Activated naive CD4-positive, alpha-beta T cell treated with anti-CD3 and anti-CD28 coated beads, Interleukin-2, amount 10 ng/mL, durations not matched to agents 7 days and 5 days (primary cell): Measurements from ENCODE around the gene OSBPL7.
A peak's percentile ranks its signal among the peaks of the same experiment; 100 is the strongest.

ENCODE experiments used
- CTCF ChIA-PET: fragments of 350-600 bp; sonication (Branson Sonifier 250); formaldehyde crosslinking; loops from one replicate; lab custom pipeline; 2021; ENCODE audit warnings: antibody characterized with exemption; lab: Charles Lee
- DNase-seq: peaks from one replicate; pipeline ENCODE4 v3.0.0-alpha.2; 2020
- H3K27ac Mint-ChIP-seq: one replicate; pipeline ENCODE4 v1.8.0; 2021; ENCODE audit warnings: mild to moderate bottlenecking, moderate library complexity, mixed read lengths
- H3K27me3 Mint-ChIP-seq: one replicate; pipeline ENCODE4 v1.8.0; 2021; ENCODE audit warnings: mild to moderate bottlenecking, mixed read lengths
- H3K36me3 Mint-ChIP-seq: one replicate; pipeline ENCODE4 v1.8.0; 2021; ENCODE audit warnings: mixed read lengths
- H3K4me1 Mint-ChIP-seq: one replicate; pipeline ENCODE4 v1.8.0; 2021; ENCODE audit warnings: mixed read lengths
- H3K4me3 Mint-ChIP-seq: one replicate; pipeline ENCODE4 v1.8.0; 2021; ENCODE audit warnings: mild to moderate bottlenecking, moderate library complexity, mixed read lengths
- H3K9me3 Mint-ChIP-seq: one replicate; pipeline ENCODE4 v1.8.0; 2021; ENCODE audit warnings: mixed read lengths

The OSBPL7 gene

DNA sequence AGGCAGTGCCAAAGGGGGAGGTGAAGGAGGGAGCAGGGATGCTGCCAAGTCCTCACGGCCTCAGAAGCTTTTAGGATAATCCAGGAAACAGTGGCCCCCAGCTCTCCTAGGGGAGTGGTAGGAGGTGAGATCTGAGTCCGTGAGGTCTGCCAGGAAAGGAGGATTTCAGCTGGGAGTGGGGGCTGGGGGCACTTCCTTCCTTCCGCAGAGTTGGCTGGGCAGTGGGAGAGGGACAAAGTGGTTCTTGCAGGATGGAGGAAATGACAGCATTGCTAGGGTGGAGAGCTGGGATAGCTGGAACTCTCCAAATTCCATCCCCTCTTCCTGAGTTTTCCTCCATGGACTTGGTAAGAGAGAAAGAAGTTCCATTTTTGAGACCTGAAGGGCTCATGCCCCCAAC lies 34.1 kb upstream of the OSBPL7 start:
- CTCF ChIA-PET: interaction anchor here (1.2 to 20.4 kb wide), 4 partner anchors 10 to 32 kb away, joined by 3 to 547 read pairs (median 6); partner anchors contain the start of genes SCRN2 and SP2
- Mint-ChIP-seq H3K27ac (no peak overlapping the region), H3K4me3 (no peak overlapping the region), H3K4me1 (peaks cover 9% of the 10 kb centered on the region), H3K9me3 (no peaks in the 10 kb centered on the region), H3K36me3 (no peaks in the 10 kb centered on the region), H3K27me3 (peaks cover 97% of the 10 kb centered on the region)
- no peak for DNase-seq

DNA sequence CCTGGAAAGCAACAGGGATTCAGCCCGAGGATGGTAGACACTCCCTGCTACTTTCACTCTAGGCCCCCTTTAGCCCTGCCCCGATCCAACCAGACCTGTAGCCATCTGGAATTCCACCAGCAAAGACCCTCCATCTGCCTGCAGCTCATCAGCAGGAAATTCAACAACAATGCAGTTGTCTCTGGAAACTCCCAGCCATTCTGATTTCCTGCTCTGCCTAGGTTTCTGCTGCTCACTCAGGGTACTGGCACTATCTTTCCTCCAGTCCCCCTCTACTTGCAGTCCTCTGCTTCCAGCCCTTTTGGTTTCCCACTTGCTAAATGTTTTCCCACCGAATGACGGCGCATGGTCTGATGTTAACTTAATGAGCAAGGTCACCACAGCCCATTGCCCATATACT lies 32.0 kb upstream of the OSBPL7 start:
- H3K9me3 Mint-ChIP-seq: no peaks in the 10 kb centered on the region
- H3K27ac Mint-ChIP-seq: no peak overlapping the region
- H3K4me3 Mint-ChIP-seq: no peak overlapping the region
- no peak for DNase-seq
- CTCF ChIA-PET: interaction anchor here (2.0 to 20.4 kb wide), 2 partner anchors 17 to 34 kb away, joined by 6 to 547 read pairs; partner anchors contain the start of gene SP2
- H3K36me3 Mint-ChIP-seq: no peaks in the 10 kb centered on the region
- peaks cover 16% of the 10 kb centered on the region for H3K4me1 Mint-ChIP-seq
- H3K27me3 Mint-ChIP-seq: peaks cover 100% of the 10 kb centered on the region

DNA sequence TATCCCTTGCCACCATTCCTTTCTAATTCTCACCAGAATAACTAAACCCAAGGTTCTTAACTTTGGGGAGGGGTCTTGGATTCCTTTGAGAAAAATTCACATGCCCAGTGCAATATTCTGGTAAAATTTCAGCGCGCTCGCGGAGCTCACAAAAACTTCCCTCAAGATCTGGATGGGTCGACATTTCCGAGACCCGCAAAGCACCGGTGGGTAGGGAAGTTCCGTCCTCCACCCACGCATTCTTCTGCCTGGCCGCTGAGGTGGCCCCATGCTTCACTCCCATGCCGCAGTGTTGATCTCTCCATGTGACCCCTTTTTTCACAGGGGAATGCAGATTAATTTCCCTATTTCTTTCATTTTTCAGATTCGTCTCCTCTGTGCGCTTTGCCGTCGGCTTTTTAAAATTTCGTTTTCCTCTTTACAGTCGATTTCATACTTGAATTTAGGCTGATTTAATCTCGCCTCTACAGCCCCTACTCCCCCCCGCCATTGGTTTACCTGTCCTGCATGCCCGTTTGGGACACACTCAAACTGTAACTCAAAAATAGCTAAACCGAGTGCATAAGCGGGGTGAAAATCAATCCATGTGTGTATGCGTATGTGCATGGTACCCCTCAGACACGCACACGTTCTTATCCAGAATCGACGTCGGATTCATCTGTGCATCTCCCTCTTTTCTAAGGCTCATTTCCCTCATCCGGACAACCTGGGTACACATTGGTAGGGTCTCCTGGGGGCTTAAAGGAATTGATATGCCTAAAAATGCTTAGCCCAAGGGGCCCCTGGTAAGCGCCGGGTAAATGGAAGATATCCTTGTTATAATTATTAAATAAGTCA lies 30.7 kb upstream of the OSBPL7 start:
- CTCF ChIA-PET: interaction anchor here (1.3 to 20.4 kb wide), 3 partner anchors 9 to 35 kb away, joined by 3 to 547 read pairs (median 6); partner anchors contain the start of gene SP2
- Mint-ChIP-seq H3K27me3 (peaks cover 100% of the 10 kb centered on the region), H3K36me3 (no peaks in the 10 kb centered on the region), H3K9me3 (no peaks in the 10 kb centered on the region), H3K27ac (no peak overlapping the region), H3K4me3 (no peak overlapping the region), H3K4me1 (peaks cover 18% of the 10 kb centered on the region)
- DNase-seq: no peak

DNA sequence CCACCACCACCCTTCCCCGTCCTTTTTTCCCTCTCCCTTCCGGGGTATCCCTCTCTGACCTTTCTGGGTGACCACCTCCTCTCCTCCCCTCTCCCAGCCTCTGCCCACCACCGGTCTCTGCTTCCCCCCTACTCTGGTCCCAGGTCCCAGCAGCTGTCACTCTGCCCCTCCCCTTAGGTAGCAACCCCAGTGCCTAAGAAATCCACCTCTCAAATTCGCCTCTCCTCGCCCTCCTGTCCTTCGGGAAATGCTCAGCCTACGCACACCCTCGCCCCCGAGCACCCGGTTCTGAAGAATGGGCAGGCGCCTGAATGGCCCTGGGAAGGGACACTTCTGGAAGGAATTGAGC lies 30.1 kb upstream of the OSBPL7 start:
- peaks cover 22% of the 10 kb centered on the region for H3K4me1 Mint-ChIP-seq
- H3K36me3 Mint-ChIP-seq: no peaks in the 10 kb centered on the region
- no peak overlapping the region for H3K27ac Mint-ChIP-seq
- CTCF ChIA-PET: interaction anchor here (1.3 to 20.4 kb wide), 3 partner anchors 9 to 36 kb away, joined by 3 to 547 read pairs (median 6); partner anchors contain the start of gene SP2
- DNase-seq: no peak
- no peaks in the 10 kb centered on the region for H3K9me3 Mint-ChIP-seq
- peaks cover 100% of the 10 kb centered on the region for H3K27me3 Mint-ChIP-seq
- H3K4me3 Mint-ChIP-seq: no peak overlapping the region

DNA sequence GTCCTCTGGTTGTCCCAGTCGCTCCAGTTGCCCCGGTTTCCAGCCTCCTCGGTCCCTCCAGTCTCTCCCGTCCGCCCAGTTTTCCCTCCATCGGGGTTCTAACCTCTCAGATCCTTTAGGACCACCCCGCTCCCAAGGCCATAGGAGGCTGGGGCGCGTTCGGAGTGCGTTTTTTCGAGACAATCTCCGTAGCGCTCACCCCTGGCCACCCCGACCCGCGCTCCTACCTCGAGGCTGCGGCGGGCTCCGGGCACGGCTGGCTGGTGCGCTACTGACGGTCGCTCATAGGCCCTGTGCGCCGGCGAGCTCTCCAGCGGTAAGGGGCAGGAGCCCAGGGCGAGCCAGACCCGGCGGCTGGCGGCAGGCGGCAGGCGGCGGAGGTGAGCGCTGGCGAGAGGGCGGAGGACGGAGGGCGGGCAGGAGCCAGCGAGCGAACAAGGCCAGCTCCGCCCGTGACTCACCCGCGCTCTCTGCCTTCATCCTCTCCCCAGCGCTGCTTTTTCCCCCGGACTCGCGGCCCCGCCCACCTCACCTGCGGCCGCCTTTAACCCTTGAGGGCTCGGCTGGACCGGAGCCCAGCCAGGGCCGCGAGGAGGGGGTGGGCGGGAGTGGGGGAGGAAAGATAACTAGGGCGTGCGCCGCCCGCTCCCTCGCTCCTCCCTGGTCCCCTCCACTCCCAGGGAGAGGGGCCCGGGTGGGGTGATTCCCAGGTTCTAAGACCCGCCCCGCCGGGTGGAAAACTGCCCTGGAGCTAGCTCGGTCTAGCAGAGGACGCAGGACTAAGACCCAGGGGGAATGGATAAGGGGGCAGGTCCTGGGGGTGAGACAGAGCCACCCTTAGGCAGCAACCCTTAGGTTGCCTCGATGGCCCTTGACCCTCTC lies 29.3 kb upstream of the OSBPL7 start, which contains the start of gene SP6:
Gene SP6 (minus strand): TSS at position 472 of the 882 bp plus-strand sequence. CDS start 2,734 bp downstream, outside the sequence.
- no peaks in the 10 kb centered on the region for H3K9me3 Mint-ChIP-seq

DNA sequence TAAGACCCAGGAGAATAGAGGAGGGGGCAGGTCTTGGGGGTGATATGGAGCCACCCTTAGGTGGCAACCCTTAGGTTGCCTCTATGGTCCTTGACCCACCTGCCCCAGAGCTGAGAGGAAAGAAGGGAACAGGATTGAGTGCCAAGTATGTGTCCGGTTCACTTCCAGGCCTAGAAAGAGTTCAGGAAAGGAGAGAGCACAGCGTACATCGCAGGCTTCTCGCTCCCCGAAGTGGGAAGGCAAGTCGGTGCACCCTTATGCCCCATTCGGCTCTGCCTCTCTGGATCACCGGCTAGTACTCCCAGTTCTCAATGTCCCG lies 28.7 kb upstream of the OSBPL7 start:
- no peaks in the 10 kb centered on the region for H3K9me3 Mint-ChIP-seq
- CTCF ChIA-PET: interaction anchor here (0.7 to 20.4 kb wide), 3 partner anchors 8 to 37 kb away, joined by 3 to 547 read pairs (median 14); partner anchors contain the start of gene SP2
- no peak for DNase-seq
- H3K27ac Mint-ChIP-seq: no peak overlapping the region
- H3K4me1 Mint-ChIP-seq: peaks cover 22% of the 10 kb centered on the region
- peaks cover 100% of the 10 kb centered on the region for H3K27me3 Mint-ChIP-seq
- H3K36me3 Mint-ChIP-seq: no peaks in the 10 kb centered on the region
- peak overlapping the region; percentile 27 for H3K4me3 Mint-ChIP-seq

More for the DNA sequence above, 29.3 kb upstream of the OSBPL7 start, which contains the start of gene SP6:
- H3K27ac Mint-ChIP-seq: no peak within 1 kb of the TSS
- peak; percentile 74 for DNase-seq
- H3K4me3 Mint-ChIP-seq: peak within 1 kb of the TSS; percentile 27
- CTCF ChIA-PET: interaction anchor here (0.7 to 20.4 kb wide), 4 partner anchors 7 to 36 kb away, joined by 3 to 547 read pairs (median 8); partner anchors contain the start of gene SP2
- H3K4me1 Mint-ChIP-seq: peaks cover 22% of the 10 kb centered on the region
- H3K36me3 Mint-ChIP-seq: no peaks in the 10 kb centered on the region
- peaks cover 100% of the 10 kb centered on the region for H3K27me3 Mint-ChIP-seq

DNA sequence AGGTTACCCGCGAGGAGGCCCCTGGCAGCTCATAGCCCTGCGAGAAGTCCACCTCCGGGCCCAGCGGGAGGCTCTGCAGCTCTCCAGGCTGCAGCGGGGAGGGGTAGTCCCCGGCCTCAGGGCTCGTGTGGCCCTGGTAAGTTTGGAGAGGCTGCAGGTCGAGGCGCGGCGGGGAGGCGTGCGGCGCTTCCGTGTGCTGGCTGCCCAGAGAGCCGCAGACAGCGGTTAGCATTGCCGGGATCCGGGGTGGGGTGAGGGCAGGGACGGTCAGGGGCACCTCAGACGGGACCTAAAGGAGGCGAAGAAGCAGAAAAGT lies 26.6 kb upstream of the OSBPL7 start:
- Mint-ChIP-seq H3K36me3 (no peaks in the 10 kb centered on the region), H3K4me1 (peaks cover 23% of the 10 kb centered on the region), H3K27me3 (peaks cover 96% of the 10 kb centered on the region), H3K4me3 (no peak overlapping the region), H3K9me3 (no peaks in the 10 kb centered on the region), H3K27ac (no peak overlapping the region)
- CTCF ChIA-PET: interaction anchor here (0.9 to 20.4 kb wide), 10 partner anchors 10 to 171 kb away, joined by 3 to 547 read pairs (median 5); partner anchors contain the start of genes CDK5RAP3 and SP2
- no peak for DNase-seq

DNA sequence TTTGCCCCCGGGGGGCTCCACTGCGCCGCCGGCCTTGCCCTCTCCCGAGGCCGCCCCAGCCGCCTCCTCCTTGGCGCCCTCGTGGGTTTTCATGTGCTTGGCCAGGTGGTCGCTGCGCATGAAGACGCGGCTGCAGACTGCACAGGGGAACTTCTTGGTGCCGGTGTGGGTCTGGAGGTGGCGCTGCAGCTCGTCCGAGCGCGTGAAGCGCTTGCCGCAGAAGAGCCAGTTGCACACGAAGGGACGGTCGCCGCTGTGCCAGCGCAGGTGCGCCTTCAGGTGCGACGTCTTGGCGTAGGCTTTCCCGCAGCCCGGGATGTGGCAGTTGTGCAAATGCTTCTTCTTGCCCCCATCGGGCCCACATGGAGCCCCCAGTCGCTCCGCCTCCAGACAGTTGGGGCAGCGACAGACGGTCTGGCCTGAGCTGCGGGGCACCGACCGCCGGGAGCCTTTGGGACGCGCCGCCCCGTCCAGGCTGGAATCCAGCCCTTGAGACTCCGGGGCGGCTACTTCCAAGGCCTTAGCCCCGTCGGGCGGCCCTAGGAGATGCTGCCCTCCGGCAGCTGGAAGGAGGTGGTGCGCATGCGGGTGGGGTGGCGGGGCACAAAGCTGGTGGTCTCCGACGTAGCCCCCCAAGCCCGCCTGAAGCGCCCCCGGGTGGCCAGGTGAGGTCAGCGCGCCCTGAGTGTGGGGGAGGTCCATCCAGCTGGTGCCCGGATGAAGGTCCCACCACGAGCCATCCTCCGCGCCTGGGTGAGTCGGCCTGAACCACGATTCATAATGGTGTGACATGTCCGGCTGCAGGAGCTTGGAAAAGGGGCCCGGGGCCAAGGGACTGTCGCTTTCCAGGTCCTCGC lies 26.0 kb upstream of the OSBPL7 start:
- no peaks in the 10 kb centered on the region for H3K36me3 Mint-ChIP-seq
- H3K27ac Mint-ChIP-seq: no peak overlapping the region
- CTCF ChIA-PET: interaction anchor here (0.9 to 20.4 kb wide), 10 partner anchors 11 to 171 kb away, joined by 3 to 547 read pairs (median 5); partner anchors contain the start of genes CDK5RAP3 and SP2
- H3K4me1 Mint-ChIP-seq: peaks cover 28% of the 10 kb centered on the region
- H3K9me3 Mint-ChIP-seq: no peaks in the 10 kb centered on the region
- peaks cover 92% of the 10 kb centered on the region for H3K27me3 Mint-ChIP-seq
- peak; percentile 50 for DNase-seq
- no peak overlapping the region for H3K4me3 Mint-ChIP-seq

DNA sequence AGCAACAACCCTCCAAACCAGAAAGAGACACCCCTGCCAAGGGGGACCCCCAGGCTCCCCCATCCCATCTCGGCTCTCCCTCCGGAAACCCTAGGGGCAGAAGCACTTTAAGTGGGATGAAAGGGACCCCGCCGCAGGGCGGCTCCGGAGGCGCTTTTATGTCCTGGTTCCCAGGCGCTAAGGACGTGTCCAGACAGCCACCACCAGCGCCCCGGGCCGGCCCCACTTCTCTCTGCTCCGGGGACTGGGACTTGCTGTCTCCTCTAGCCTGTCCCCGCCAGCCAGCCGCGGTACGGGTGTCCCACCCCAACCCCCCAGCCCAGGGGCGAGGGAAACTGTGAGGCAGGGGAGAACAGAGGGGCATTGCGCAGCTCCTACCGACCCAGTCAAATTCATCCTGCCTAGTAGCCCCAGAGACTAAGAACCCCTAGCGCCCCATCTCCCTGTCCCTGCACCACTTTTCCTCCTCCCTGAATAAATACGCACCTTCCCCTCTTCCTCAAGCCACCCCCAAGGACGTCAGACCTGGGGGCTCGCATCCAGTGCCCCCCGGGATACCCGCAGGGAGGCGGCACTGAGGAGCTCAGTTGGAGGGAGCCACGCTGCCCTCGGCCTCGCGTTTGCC lies 25.2 kb upstream of the OSBPL7 start:
- Mint-ChIP-seq H3K4me1 (peaks cover 28% of the 10 kb centered on the region), H3K27ac (no peak overlapping the region), H3K9me3 (no peaks in the 10 kb centered on the region)

DNA sequence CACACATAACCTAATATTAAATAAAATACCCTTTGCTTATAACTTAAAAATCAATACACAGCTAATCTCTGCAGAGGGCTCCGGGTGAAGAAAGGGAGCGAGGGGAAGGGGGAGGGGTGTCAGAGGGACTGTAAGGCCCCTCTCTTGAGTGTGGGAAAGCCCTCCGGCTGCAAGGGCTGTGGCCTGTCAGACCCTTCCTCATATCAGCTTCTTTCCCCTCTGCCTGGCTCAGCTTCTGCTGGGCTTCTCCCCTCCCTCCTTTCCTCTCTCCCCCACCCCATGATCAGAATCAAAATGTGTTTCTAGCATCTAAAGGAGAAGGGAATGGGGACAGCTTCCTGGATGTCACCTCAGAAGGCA lies 24.1 kb upstream of the OSBPL7 start:
- Mint-ChIP-seq H3K4me1 (peaks cover 35% of the 10 kb centered on the region), H3K9me3 (no peaks in the 10 kb centered on the region), H3K27me3 (peaks cover 73% of the 10 kb centered on the region), H3K27ac (no peak overlapping the region), H3K36me3 (no peaks in the 10 kb centered on the region), H3K4me3 (no peak overlapping the region)
- CTCF ChIA-PET: interaction anchor here (0.7 to 20.4 kb wide), 4 partner anchors 8 to 104 kb away, joined by 3 to 547 read pairs (median 3); partner anchors contain the start of gene SP2
- DNase-seq: no peak

More for the DNA sequence above, 25.2 kb upstream of the OSBPL7 start:
- no peaks in the 10 kb centered on the region for H3K36me3 Mint-ChIP-seq
- CTCF ChIA-PET: interaction anchor here (1.2 to 20.4 kb wide), 6 partner anchors 19 to 130 kb away, joined by 3 to 547 read pairs (median 4); partner anchors contain the start of genes CDK5RAP3 and SP2
- DNase-seq: no peak
- peaks cover 85% of the 10 kb centered on the region for H3K27me3 Mint-ChIP-seq
- H3K4me3 Mint-ChIP-seq: no peak overlapping the region

DNA sequence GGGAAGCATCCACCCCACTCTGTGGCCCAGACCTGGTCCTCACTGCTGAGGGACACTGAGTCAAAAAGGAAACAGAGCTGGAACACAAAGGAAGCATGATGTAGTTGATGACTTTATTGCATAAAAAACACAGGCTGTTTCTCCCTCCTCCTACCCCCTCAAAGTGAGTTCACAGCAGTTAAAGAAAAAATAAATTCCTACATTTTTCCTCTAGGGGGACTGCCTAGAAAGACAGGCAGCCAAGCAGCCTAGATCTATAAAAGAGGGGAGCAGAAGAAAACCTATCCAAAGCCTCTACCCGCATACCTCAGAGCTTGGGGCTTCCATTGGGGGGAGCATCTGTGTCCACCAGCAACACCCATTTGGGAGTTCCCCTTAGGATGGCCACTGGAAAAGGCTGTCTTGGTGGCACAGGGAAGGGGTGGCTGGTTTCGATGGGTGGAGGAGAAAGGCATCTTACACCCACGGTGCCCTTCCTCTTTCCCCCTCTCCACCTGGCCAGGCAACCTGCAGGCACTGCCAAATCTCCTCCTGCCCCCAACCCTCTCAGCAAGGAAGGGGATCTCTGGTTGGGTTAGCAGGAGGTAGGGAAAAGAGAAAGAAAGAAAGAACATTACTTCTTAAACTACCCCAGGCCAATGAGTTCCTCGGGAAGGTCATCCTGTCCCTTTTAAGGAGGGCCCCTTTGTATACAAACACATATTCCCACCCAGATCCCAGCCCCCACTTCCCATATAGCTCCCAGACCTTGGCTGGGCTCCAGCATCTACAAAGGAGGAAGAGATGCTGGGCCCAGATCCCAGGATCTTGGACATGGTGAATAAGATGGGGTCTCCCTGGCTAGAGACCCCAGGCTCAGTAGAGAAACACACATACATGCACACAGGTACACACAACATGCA lies 23.5 kb upstream of the OSBPL7 start:
- Mint-ChIP-seq H3K9me3 (no peaks in the 10 kb centered on the region), H3K27ac (no peak overlapping the region), H3K36me3 (no peaks in the 10 kb centered on the region), H3K4me1 (peaks cover 35% of the 10 kb centered on the region), H3K27me3 (peaks cover 67% of the 10 kb centered on the region), H3K4me3 (no peak overlapping the region)
- CTCF ChIA-PET: interaction anchor here (0.6 to 20.4 kb wide), 7 partner anchors 8 to 169 kb away, joined by 3 to 547 read pairs (median 3); partner anchors contain the start of gene SP2
- DNase-seq: no peak

DNA sequence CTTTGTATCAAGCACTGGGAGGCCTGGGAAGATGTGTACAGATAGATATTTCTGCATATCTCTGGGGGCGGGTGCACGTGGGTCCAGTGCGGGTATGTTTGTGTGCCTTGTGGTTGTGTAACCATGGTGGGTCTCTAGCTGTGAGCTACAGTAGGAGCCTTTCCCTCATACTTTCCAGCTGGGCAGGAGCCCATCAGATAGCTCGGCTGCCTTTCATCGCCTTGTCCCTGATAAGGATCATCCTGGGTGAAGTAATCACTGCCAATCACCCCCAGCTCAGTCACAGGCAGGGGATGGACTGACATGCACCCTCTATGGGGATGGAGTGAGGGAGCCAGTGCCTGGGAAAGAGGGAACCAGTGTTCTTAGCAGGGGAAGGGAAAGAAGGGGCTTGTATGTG lies 22.6 kb upstream of the OSBPL7 start:
- CTCF ChIA-PET: interaction anchor here (0.6 to 20.4 kb wide), 5 partner anchors 20 to 170 kb away, joined by 3 to 547 read pairs (median 4); partner anchors contain the start of gene SP2
- no peaks in the 10 kb centered on the region for H3K36me3 Mint-ChIP-seq
- H3K4me1 Mint-ChIP-seq: peaks cover 42% of the 10 kb centered on the region
- no peak overlapping the region for H3K4me3 Mint-ChIP-seq
- no peaks in the 10 kb centered on the region for H3K9me3 Mint-ChIP-seq
- no peak overlapping the region for H3K27ac Mint-ChIP-seq
- peaks cover 59% of the 10 kb centered on the region for H3K27me3 Mint-ChIP-seq
- DNase-seq: no peak
